Measurements from ENCODE around the gene PYGM.

GRCh38 chr11:64765851-64766665, 6.3 kb upstream of the PYGM start:
- TF ChIP-seq, protein P1, sequence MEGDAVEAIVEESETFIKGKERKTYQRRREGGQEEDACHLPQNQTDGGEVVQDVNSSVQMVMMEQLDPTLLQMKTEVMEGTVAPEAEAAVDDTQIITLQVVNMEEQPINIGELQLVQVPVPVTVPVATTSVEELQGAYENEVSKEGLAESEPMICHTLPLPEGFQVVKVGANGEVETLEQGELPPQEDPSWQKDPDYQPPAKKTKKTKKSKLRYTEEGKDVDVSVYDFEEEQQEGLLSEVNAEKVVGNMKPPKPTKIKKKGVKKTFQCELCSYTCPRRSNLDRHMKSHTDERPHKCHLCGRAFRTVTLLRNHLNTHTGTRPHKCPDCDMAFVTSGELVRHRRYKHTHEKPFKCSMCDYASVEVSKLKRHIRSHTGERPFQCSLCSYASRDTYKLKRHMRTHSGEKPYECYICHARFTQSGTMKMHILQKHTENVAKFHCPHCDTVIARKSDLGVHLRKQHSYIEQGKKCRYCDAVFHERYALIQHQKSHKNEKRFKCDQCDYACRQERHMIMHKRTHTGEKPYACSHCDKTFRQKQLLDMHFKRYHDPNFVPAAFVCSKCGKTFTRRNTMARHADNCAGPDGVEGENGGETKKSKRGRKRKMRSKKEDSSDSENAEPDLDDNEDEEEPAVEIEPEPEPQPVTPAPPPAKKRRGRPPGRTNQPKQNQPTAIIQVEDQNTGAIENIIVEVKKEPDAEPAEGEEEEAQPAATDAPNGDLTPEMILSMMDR (IDR thresholded peaks at IDR 0.05), result no peak
- TF ChIP-seq POLR2A (IDR thresholded peaks at IDR 0.05), result no peak
- no peak for TF ChIP-seq EP300 (IDR thresholded peaks at IDR 0.05)
- TF ChIP-seq POLR2AphosphoS5 (IDR thresholded peaks at IDR 0.05), result no peak
